Superior temporal gyrus (tissue), 1 donor: Measurements from ENCODE around the gene LENG1.

Experiments
- DNase-seq: peaks from one replicate; pipeline ENCODE4 v3.0.0-alpha.2; 2016; ENCODE audit errors: extremely low spot score

LENG1 gene

GRCh38 chr19:54141356-54141755, 18.2 kb downstream of the LENG1 start:
- DNase-seq: no peak

GRCh38 chr19:54138489-54139256, 20.8 kb downstream of the LENG1 start:
- no peak for DNase-seq

GRCh38 chr19:54137699-54138488, 21.6 kb downstream of the LENG1 start, which contains the start of gene CNOT3:
CNOT3 (plus strand) TSS chr19:54137762; CDS start chr19:54142979, 5,217 bp downstream.
- DNase-seq: no peak

GRCh38 chr19:54136864-54137698, 22.4 kb downstream of the LENG1 start:
- DNase-seq: peak; percentile 100

- DNase-seq: no peak
These were observed 23.2 kb downstream of the LENG1 start for GRCh38 chr19:54136086-54136863.

- no peak for DNase-seq
These were observed 25.4 kb downstream of the LENG1 start for GRCh38 chr19:54133957-54134590.

GRCh38 chr19:54133312-54133956, 26.1 kb downstream of the LENG1 start:
- no peak for DNase-seq

- DNase-seq: no peak
These were observed 29.9 kb downstream of the LENG1 start for GRCh38 chr19:54129617-54129996.

GRCh38 chr19:54128796-54129616, 30.5 kb downstream of the LENG1 start:
- DNase-seq: no peak

GRCh38 chr19:54128441-54128725, 31.1 kb downstream of the LENG1 start:
- no peak for DNase-seq

- no peak for DNase-seq
These were observed 31.7 kb downstream of the LENG1 start for GRCh38 chr19:54127688-54128440.

GRCh38 chr19:54125713-54126112, 33.8 kb downstream of the LENG1 start:
- DNase-seq: no peak

GRCh38 chr19:54124393-54124792, 35.1 kb downstream of the LENG1 start:
- no peak for DNase-seq

- DNase-seq: no peak
These were observed 35.8 kb downstream of the LENG1 start for GRCh38 chr19:54123682-54124081.

GRCh38 chr19:54121259-54121658, 38.3 kb downstream of the LENG1 start:
- no peak for DNase-seq

- DNase-seq: peak; percentile 100
These were observed 44.1 kb downstream of the LENG1 start, which contains the start of the genes PRPF31 and TFPT for GRCh38 chr19:54115109-54116063. PRPF31 (plus strand) TSS chr19:54115754; CDS start chr19:54118279, 2,525 bp downstream. TFPT (minus strand) TSS chr19:54115657; CDS start chr19:54115269, 388 bp downstream.

GRCh38 chr19:54114340-54115108, 45.0 kb downstream of the LENG1 start:
- no peak for DNase-seq
